CD4-positive, CD25-positive, alpha-beta regulatory T cell (primary cell): ENCODE results near the gene CLIP2. TPM values are rescaled to one million over a fixed set of nuclear protein-coding genes. Genes with fewer than 3 reads are reported as not detected.
"Not testable (repeated sequence)": the region's sequence is repeated elsewhere in the genome, so short reads cannot be mapped to it uniquely, and the experiment has no call there.

ENCODE experiments used
- ATAC-seq, 2 donors: fragments of 150-1000 bp; cut with Tn5 transposase; one replicate each; pipeline ENCODE4 v1.10.0; 2021; ENCODE audit warnings: low read depth in 2 of 2, moderate number of reproducible peaks in 2 of 2, moderate library complexity in 1 of 2
- DNase-seq, 3 donors: peaks; one replicate each; pipeline versions ENCODE4 v3.0.0 to v3.0.0-alpha.2; 2012 to 2022; ENCODE audit warnings: mixed read lengths in 1 of 3
- H3K27ac ChIP-seq: one replicate; pipeline ENCODE4 v1.7.0; 2013; ENCODE audit warnings: mild to moderate bottlenecking, low read length; ENCODE audit not compliant: insufficient read depth, poor library complexity, severe bottlenecking
- H3K27me3 ChIP-seq: one replicate; pipeline ENCODE4 v1.7.0; 2013; ENCODE audit warnings: low read length; ENCODE audit not compliant: control insufficient read depth, insufficient read depth
- H3K36me3 ChIP-seq: one replicate; pipeline ENCODE4 v1.7.0; 2013; ENCODE audit warnings: mild to moderate bottlenecking, low read length, moderate library complexity; ENCODE audit not compliant: control insufficient read depth, insufficient read depth
- H3K4me1 ChIP-seq: 2 replicates; pipeline ENCODE4 v1.7.0; 2013; ENCODE audit warnings: mild to moderate bottlenecking, low read length; ENCODE audit not compliant: insufficient read depth, control insufficient read depth, poor library complexity, severe bottlenecking
- H3K4me3 ChIP-seq: one replicate; pipeline ENCODE4 v1.7.0; 2013; ENCODE audit warnings: low read depth, mild to moderate bottlenecking, low read length, moderate library complexity
- H3K9me3 ChIP-seq, 2 experiments: 1 replicate in 1 of 2; 2 replicates in 1 of 2; pipeline ENCODE4 v1.7.0; 2013; ENCODE audit warnings: low read length in 2 of 2, mild to moderate bottlenecking in 1 of 2, moderate library complexity in 1 of 2; ENCODE audit not compliant: control insufficient read depth in 2 of 2
- H3K27ac Mint-ChIP-seq, 3 donors: one replicate each; pipeline ENCODE4 v1.8.0; 2020 to 2022; ENCODE audit warnings: mild to moderate bottlenecking in 3 of 3, mixed read lengths in 3 of 3, moderate library complexity in 2 of 3
- H3K27me3 Mint-ChIP-seq: one replicate; pipeline ENCODE4 v1.8.0; 2022; ENCODE audit warnings: mild to moderate bottlenecking, mixed read lengths
- H3K36me3 Mint-ChIP-seq: one replicate; pipeline ENCODE4 v1.8.0; 2020; ENCODE audit warnings: mixed read lengths
- H3K4me1 Mint-ChIP-seq, 4 donors: one replicate each; pipeline ENCODE4 v1.8.0; 2020 to 2022; ENCODE audit warnings: mixed read lengths in 4 of 4, mild to moderate bottlenecking in 1 of 4
- H3K4me3 Mint-ChIP-seq, 4 donors: one replicate each; pipeline ENCODE4 v1.8.0; 2020 to 2022; ENCODE audit warnings: mild to moderate bottlenecking in 4 of 4, mixed read lengths in 4 of 4, moderate library complexity in 3 of 4
- H3K9me3 Mint-ChIP-seq, 7 donors: one replicate each; pipeline ENCODE4 v1.8.0; 2020 to 2022; ENCODE audit warnings: mixed read lengths in 7 of 7, mild to moderate bottlenecking in 3 of 7, moderate library complexity in 2 of 7
- polyA plus RNA-seq, 4 donors: library from polyadenylated mRNA; unstranded; fragments of 300-500 nt; fragmentation: Illumina TruSeq; gene quantifications; one replicate each; pipeline ENCODE4 v1.2.3, GENCODE V29; 2021
- total RNA-seq: library from RNA; stranded (reverse); gene quantifications from one replicate; pipeline ENCODE4 v1.2.3, GENCODE V29; 2022

Gene CLIP2
- total and polyA plus RNA-seq, 5 donors from 2014 or later, result 0.09 to 2.9 (median 0.29) TPM

GRCh38 chr7:74409571-74409970, 120.4 kb downstream of the CLIP2 start:
- Mint-ChIP-seq H3K9me3 (no peaks in the 10 kb centered on the region), H3K4me1 (no peaks in the 10 kb centered on the region), H3K36me3 (no peaks in the 10 kb centered on the region), H3K27me3 (peaks cover 5% of the 10 kb centered on the region), H3K27ac (peak overlapping the region in 1 of 3 donors; percentile 8), H3K4me3 (no peak overlapping the region)
- H3K4me1 ChIP-seq, result no peaks in the 10 kb centered on the region
- DNase-seq, result no peak
- no peak overlapping the region for H3K4me3 ChIP-seq
- no peak overlapping the region for H3K27ac ChIP-seq
- no peaks in the 10 kb centered on the region for H3K27me3 ChIP-seq
- no peak for ATAC-seq
- H3K9me3 ChIP-seq, result no peaks in the 10 kb centered on the region
- no peaks in the 10 kb centered on the region for H3K36me3 ChIP-seq

- H3K27ac Mint-ChIP-seq, result no peak overlapping the region
- ATAC-seq (no peak), DNase-seq (no peak)
- Histone ChIP-seq H3K27me3 (no peaks in the 10 kb centered on the region), H3K36me3 (no peaks in the 10 kb centered on the region), H3K9me3 (no peaks in the 10 kb centered on the region), H3K4me3 (no peak overlapping the region), H3K4me1 (no peaks in the 10 kb centered on the region), H3K27ac (no peak overlapping the region)
- H3K36me3 Mint-ChIP-seq, result no peaks in the 10 kb centered on the region
- H3K9me3 Mint-ChIP-seq, result no peaks in the 10 kb centered on the region
- no peak overlapping the region for H3K4me3 Mint-ChIP-seq
- no peaks in the 10 kb centered on the region for H3K4me1 Mint-ChIP-seq
- H3K27me3 Mint-ChIP-seq, result peaks cover 5% of the 10 kb centered on the region
Observed at GRCh38 chr7:74410772-74411171, 121.6 kb downstream of the CLIP2 start.

GRCh38 chr7:74411571-74411970, 122.4 kb downstream of the CLIP2 start:
- not testable (repeated sequence) for H3K9me3 ChIP-seq, H3K36me3 ChIP-seq, H3K27me3 ChIP-seq, H3K27me3 Mint-ChIP-seq, H3K4me3 ChIP-seq, DNase-seq, H3K9me3 Mint-ChIP-seq, H3K36me3 Mint-ChIP-seq, ATAC-seq, H3K4me3 Mint-ChIP-seq, H3K4me1 ChIP-seq, H3K4me1 Mint-ChIP-seq, H3K27ac ChIP-seq
- H3K27ac Mint-ChIP-seq, result peak overlapping the region in 1 of 3 donors; percentile 52

- ATAC-seq, result no peak
- Mint-ChIP-seq H3K4me1 (no peaks in the 10 kb centered on the region), H3K27me3 (peaks cover 5% of the 10 kb centered on the region), H3K4me3 (no peak overlapping the region), H3K36me3 (no peaks in the 10 kb centered on the region), H3K27ac (peak overlapping the region in 1 of 3 donors; percentile 52), H3K9me3 (no peaks in the 10 kb centered on the region)
- H3K27me3 ChIP-seq, result no peaks in the 10 kb centered on the region
- H3K36me3 ChIP-seq, result no peaks in the 10 kb centered on the region
- no peak overlapping the region for H3K27ac ChIP-seq
- H3K9me3 ChIP-seq, result no peaks in the 10 kb centered on the region
- no peaks in the 10 kb centered on the region for H3K4me1 ChIP-seq
- no peak for DNase-seq
- H3K4me3 ChIP-seq, result no peak overlapping the region
Observed at GRCh38 chr7:74412056-74412455, 122.8 kb downstream of the CLIP2 start.

- Mint-ChIP-seq H3K36me3 (no peaks in the 10 kb centered on the region), H3K27me3 (peaks cover 5% of the 10 kb centered on the region), H3K27ac (no peak overlapping the region)
Observed at GRCh38 chr7:74412603-74413002, 123.4 kb downstream of the CLIP2 start.

GRCh38 chr7:74414595-74415333, 125.6 kb downstream of the CLIP2 start:
- not testable (repeated sequence) for H3K27me3 Mint-ChIP-seq, H3K9me3 ChIP-seq, H3K27me3 ChIP-seq, H3K36me3 ChIP-seq, H3K27ac Mint-ChIP-seq, ATAC-seq, H3K9me3 Mint-ChIP-seq, H3K4me1 Mint-ChIP-seq, H3K36me3 Mint-ChIP-seq, H3K4me1 ChIP-seq, H3K4me3 ChIP-seq, DNase-seq, H3K27ac ChIP-seq, H3K4me3 Mint-ChIP-seq

More at GRCh38 chr7:74412603-74413002, 123.4 kb downstream of the CLIP2 start:
- no peaks in the 10 kb centered on the region for H3K9me3 ChIP-seq
- Mint-ChIP-seq H3K4me1 (no peaks in the 10 kb centered on the region), H3K9me3 (no peaks in the 10 kb centered on the region), H3K4me3 (no peak overlapping the region)
- no peak overlapping the region for H3K27ac ChIP-seq
- no peak for DNase-seq
- no peaks in the 10 kb centered on the region for H3K36me3 ChIP-seq
- no peak for ATAC-seq
- no peaks in the 10 kb centered on the region for H3K27me3 ChIP-seq
- H3K4me1 ChIP-seq, result no peaks in the 10 kb centered on the region
- no peak overlapping the region for H3K4me3 ChIP-seq

GRCh38 chr7:74417419-74417971, 128.3 kb downstream of the CLIP2 start:
- Histone ChIP-seq H3K27ac (no peak overlapping the region), H3K36me3 (no peaks in the 10 kb centered on the region), H3K4me3 (no peak overlapping the region), H3K4me1 (no peaks in the 10 kb centered on the region), H3K27me3 (no peaks in the 10 kb centered on the region), H3K9me3 (no peaks in the 10 kb centered on the region)
- DNase-seq (peak; percentile 34 to 45 (median 39)), ATAC-seq (peak in 1 of 2 donors; percentile 42)
- peak overlapping the region in 2 of 3 donors; percentile 1 to 79 for H3K27ac Mint-ChIP-seq
- no peaks in the 10 kb centered on the region for H3K27me3 Mint-ChIP-seq
- no peaks in the 10 kb centered on the region for H3K36me3 Mint-ChIP-seq
- no peaks in the 10 kb centered on the region for H3K9me3 Mint-ChIP-seq
- peaks cover 0 to 5% (median under 1%) of the 10 kb centered on the region in 4 donors for H3K4me1 Mint-ChIP-seq
- H3K4me3 Mint-ChIP-seq, result no peak overlapping the region

GRCh38 chr7:74418076-74418475, 128.9 kb downstream of the CLIP2 start:
- H3K9me3 Mint-ChIP-seq, result no peaks in the 10 kb centered on the region
- Histone ChIP-seq H3K27ac (no peak overlapping the region), H3K4me3 (no peak overlapping the region), H3K36me3 (no peaks in the 10 kb centered on the region), H3K9me3 (no peaks in the 10 kb centered on the region), H3K27me3 (no peaks in the 10 kb centered on the region), H3K4me1 (no peaks in the 10 kb centered on the region)
- no peak for DNase-seq
- no peaks in the 10 kb centered on the region for H3K36me3 Mint-ChIP-seq
- no peaks in the 10 kb centered on the region for H3K27me3 Mint-ChIP-seq
- peak overlapping the region in 2 of 3 donors; percentile 1 to 11 for H3K27ac Mint-ChIP-seq
- H3K4me1 Mint-ChIP-seq, result peaks cover 0 to 5% (median under 1%) of the 10 kb centered on the region in 4 donors
- no peak for ATAC-seq
- no peak overlapping the region for H3K4me3 Mint-ChIP-seq
